NK-92 treated with Interleukin-12 subunit alpha and Interleukin-12 subunit beta, amount 100 ng/mL, for 24 hours (cell line): ENCODE results near the gene PSMB10.
"Not testable (repeated sequence)": the region's sequence is repeated elsewhere in the genome, so short reads cannot be mapped to it uniquely, and the experiment has no call there.

Source experiments
- DNase-seq: peaks from one replicate; lab custom pipeline; 2025; lab: John Stamatoyannopoulos, UW

Gene PSMB10

DNA sequence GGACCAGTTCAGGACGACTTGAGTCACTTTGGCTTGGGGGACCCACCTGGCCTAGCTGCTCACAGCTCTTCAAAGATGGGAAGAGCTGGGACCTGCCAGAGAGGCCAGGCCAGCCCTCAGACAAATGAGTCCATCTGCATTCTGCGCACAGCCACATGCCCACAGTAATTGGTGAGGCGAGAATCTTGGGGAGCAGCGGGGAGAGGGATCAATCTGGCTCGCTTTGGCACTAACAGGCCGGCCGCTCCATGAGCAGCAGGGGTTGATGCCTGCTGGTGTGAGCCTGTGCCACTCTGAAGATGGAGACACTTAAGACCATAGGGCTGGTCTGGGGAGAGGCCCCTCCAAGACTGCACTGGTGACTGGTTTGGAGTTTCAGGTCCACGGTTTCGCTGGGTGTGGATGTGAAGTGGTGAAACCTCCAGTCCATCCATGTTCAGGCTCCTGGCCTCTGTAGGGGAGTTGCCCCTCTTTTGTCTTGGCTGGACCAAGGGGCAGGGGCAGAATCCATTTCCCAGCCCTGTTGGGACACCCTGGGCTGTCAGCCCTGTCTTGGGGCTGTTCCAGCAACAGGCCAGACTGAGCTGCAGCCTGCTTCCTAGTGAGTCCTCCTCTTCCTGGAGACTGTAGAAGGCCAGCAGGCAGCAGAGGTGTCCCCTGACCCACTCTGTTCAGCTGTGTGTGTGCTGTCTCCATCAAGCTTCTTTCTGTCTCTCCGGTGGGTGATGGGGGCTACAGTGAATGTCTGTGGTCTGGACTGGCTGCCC, 12.3 kb downstream of the PSMB10 start:
- no peak for DNase-seq

DNA sequence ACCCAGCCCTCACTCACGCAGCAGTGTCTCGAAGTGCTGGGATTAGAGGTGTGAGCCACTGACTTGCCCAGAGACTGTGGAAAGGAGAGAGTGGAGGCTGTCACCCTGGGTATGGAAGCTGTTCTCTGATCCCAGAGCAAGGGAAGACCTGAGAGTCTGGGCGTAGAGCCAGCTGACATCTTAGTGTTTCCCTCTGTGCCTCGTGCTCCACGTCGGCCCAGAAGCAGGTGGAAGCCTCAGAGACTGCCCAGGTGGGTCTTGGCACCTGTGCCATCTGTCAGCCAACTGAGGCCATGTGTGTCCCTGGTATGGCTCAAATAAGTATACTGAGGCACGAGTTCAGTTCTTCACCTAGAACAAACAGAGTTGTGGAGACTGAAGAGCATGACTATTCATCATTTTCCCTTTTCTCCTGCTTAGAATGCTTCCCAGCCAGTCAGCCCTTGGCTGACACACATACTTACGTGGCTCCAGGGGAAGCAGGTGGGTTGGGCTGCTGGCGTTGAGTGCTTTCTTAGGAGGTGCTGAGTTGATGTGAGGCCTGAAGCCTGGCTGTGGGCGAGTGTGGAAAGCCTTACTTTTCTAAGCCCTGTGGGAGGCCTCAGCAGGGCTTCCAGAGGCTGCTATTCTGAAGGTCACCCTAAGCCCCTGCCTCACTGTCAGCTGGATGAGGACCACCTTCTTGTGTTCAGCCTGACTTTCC, 13.1 kb downstream of the PSMB10 start:
- DNase-seq, result no peak

DNA sequence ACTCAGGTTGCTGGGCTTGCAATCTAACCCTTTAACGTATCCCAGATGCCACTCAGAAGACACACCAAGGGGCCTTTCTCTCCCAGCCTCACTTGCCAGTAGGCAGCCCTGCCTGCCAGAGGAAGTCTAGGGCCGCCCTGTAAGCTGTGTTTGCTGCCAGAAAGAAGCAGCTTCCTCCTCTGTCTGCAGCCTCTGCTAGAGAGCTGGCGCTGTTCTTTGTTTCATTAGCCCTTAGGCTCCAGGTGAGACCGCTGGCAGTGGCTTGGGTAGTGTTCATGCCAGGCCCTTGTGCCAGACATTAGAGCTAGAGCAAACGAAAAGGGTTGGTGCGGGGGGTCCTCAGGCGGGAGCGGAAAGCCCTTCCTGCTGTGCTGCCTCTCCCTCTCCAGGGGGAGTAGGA, 13.9 kb downstream of the PSMB10 start:
- DNase-seq, result no peak

DNA sequence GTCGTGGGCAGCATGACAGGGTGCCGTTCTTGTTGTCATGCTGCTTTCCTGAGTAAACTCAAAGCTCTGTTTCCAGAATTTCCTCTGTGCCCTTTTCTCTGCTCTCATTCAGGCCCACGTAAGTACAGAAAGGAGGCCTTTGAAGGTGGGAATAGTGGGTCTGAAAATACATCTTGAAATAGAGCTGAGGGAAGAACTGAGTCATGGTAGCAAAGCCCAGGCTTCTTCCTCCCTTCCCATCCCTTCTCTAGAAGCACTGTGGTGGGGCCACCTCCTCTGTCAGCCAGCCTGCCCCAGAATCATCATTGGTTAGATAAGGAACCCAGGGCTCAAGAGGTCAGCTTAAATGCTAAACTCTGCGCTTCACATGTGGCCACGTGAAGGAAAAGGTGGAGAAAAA, 14.4 kb downstream of the PSMB10 start:
- DNase-seq, result no peak

DNA sequence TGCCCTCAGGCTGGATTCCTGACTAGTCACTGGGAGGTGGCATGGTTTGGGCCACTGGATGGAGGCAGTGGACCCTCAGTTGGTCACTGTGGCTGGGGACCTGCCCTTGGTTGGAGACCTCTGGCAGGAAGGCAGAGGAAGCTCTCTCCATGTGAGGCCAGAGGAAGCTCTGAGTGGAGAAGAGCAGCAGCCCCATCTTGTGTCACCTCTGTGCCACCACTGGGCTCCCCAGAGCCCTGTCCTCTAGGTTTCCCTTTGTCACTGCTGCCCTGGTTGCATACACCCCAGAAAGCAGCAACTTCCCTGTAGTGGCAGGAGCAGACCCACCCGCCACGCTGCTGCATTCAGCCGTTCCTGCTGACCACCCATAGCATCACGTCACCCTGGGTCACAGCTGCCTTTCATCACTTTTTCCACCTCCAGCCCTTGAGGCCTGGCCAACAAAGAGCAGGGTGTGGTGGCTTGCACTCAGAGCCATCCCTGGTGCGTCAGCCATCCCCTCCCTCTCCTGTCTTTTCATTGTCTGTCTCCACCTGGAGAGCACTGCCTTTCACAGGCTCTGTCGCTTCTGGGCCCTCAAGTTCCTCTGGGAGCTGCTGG, 16.9 kb downstream of the PSMB10 start:
- DNase-seq, result no peak

DNA sequence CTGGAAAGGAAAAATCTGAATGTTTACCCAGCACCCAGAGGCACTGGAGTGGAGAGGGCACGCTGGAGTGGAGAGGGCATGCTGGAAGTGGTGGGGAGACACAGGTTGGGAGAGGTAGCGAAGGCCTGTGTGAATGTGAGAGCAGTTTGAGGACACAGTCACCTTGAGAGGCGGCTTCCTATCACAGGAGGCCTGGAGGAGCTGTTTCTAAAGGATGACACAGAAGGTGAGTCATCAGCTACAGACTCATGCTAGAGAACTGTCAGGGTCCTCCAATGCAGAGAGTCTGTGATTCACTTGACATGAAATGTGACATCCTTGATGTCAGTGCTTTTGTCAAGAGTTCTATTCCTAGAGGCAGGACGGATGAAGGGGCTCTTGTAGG, 18.8 kb downstream of the PSMB10 start:
- DNase-seq, result peak; percentile 34

DNA sequence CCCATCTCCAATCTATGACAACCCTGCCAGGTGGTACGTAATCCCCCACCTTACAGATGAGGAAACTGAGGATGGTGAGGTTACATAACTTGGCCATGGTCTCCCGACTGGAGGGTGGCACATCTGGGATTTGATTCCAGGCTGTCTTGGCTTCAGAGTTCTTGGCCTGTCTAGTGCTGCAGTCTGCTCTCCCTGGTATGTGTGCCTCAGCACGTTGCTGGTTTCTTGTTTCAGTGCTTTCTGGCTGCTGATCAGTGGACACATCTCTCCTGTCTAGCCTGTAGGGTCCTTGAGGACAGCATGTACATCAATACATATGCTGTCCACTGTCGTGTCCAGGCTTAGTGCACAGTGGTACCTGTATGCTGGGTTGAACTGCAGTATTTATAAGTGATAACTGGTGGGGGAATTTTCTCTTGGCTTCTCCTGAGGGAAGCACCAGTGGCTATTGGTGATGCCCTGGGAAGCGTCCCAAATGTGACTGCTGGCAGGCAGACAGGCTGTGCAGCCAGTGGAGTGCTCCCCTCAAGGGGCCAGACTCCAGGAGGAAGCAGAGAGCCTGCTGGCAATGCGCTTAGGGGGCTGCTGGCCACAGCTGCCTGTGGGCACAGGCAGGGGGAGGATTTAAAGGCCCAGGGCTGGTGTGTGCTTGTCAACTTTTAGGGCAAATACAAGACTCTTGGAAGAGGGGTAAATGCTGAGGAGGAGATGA, 19.4 kb downstream of the PSMB10 start:
- no peak for DNase-seq

DNA sequence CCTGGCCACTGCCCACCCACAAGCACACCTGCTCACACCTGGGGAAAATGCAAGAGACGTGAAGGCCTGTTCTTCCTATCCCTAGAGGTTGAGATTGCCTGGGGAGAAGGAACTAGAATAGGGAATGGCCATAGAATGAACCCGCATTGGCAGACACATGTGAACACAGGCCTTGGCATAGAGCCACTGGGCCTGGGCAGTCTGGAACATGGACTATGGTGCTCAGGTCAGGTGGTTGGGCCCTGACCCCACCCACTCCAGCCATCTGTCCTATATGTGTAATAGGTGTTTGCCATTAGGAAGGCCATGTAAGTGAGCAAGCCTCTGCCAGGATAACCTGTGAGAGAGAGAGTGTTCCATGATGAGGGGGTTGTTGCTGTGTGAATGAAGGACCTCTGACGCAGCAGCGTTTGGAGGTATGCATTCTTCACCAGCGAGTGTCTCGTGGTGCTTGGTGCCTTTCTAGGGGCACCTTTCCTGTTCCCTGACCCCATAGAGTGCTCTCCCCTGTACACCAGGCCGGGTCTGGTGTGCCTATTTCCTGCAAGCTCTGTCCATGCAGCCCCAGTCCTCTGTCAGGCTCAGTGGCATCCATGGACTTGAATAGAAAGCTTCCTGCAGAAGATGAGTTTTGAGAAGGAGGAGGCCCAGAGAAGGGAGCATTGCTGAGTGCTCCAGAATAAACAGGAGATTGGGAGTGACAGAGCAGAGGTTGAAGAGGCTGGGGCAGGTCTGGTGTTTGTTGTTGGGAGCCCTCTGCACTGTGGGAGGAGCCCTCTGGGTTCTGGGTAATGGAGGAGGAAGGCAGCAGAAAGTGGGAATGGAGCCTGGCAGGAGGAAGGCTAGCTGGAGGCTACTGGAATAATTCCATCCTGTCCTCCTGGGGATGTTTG, 20.6 kb downstream of the PSMB10 start:
- DNase-seq, result no peak

DNA sequence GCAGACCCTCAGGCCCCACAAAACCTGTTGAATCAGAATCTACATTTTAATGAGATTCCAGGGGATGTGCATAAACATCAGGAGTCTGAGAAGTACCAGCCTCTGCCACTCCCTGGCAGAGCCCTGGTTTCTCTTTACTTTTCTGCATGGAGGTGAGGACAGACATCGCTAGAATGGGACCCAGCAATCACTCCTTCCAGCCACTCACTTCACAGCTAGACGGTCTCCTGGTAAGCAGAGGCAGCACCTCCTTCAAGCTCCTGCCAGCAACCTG, 21.2 kb downstream of the PSMB10 start:
- not testable (repeated sequence) for DNase-seq

DNA sequence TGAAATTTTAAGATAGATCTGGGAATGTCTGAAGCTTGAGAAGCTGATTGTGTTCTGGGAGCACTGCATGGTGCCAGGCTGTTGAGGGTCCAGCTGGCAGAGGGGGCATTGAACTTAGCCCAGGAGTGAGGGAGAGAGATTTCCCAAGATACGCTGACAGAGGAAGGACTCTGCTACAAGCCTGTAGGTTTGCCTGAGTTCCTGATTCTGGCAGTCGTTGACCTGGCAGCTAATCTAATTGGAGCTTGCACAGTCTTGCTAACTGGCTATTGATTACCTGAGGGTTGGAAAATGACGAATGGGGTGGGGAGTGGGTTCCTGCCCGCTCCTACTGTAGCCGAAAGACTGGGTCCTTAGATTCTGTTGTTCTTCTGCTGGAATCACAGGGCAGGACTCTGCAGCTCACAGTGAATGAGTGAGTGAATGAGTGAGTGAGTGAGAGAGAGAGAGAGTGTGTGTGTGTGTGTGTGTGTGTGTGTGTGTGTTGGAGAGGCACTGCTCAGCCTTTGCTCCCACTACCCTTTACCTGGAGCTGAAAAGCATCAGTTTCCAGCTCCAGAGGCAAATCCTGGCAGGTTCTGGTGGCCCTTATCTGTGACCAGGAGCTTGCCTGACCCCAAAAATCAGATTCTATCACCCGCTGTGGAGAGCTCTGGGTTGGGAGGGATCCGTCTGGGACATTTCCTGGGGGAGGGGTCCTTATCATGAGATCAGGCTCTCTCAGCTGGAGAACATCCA, 21.7 kb downstream of the PSMB10 start:
- DNase-seq, result no peak

DNA sequence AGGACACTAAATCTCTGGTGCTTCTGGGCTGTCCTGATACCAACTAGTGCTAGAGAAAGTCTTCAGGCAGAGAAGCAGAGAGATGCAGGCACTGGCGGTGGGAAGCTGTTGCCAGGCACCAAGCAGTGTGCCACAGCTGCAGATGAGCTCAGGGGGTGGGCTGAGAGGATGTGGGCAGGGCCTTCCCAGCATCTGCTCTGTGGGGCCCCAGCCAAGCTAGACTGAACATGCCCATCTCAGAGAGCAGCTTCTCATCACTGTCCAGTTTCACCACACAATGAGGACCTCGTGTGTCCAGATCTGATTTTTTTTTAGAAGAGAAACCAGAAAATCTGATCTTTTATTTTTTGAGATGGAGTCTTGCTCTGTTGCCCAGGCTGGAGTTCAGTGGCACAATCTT, 26.5 kb downstream of the PSMB10 start:
- no peak for DNase-seq

DNA sequence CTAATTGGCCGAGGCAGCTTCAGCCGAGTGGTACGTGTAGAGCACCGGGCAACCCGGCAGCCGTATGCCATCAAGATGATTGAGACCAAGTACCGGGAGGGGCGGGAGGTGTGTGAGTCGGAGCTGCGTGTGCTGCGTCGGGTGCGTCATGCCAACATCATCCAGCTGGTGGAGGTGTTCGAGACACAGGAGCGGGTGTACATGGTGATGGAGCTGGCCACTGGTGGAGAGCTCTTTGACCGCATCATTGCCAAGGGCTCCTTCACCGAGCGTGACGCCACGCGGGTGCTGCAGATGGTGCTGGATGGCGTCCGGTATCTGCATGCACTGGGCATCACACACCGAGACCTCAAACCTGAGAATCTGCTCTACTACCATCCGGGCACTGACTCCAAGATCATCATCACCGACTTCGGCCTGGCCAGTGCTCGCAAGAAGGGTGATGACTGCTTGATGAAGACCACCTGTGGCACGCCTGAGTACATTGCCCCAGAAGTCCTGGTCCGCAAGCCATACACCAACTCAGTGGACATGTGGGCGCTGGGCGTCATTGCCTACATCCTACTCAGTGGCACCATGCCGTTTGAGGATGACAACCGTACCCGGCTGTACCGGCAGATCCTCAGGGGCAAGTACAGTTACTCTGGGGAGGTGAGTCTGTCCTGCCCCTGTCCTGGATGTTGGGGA, 27.5 kb downstream of the PSMB10 start:
- DNase-seq, result no peak

DNA sequence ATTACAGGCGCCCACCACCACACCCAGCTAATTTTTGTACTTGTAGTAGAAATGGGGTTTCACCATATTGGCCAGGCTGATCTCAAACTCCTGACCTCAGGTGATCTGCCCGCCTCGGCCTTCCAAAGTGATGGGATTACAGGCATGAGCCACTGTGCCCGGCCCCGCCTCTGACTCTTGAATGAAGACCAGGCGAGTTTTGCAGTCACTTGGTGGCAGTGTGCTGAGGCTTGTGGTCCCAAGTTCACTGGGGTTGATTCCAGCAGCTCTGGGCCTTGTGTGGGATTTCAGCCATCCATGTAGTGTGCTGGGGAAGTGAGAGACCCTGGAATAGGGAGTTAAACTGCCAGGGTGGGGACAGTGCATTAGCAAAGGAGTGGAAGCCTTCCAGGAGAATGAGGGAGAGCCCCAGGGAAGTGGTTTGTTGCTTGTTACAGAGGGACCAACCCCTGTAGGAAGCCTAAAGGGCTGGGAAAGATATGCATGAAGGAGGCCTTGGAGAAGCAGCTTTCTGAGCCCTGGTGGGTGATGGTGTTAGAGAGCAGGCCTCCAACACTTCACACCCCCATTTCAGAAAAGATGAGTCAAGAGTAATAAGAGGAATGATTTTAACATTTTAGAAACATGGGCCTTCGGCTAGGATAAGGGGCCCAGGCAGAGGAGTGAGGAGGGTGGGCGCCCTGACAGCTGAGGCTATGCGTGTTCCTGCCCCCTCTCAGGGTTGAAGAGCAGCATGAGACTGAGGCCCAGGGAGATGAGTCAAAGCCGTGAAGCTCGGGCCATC, 29.1 kb downstream of the PSMB10 start:
- DNase-seq, result no peak

DNA sequence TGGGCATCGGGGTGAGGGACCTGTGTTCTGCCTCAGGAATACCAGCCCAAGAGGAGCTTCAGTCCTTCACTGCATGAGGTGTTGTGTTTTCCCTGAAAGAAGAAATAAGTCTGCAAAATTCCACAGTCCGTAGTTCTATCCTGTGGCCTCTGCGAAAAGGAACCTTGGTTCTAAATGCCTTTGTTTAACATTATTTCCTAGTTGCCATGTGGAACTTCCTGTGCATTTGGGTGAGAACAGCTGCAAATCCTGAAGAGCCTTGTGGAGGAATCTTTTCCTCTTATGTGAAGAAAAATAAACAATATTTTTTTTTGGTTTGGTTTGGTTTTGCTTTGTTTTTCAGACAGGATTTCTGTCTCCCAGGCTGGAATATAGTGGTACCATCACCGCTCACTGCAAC, 33.8 kb downstream of the PSMB10 start:
- no peak for DNase-seq

DNA sequence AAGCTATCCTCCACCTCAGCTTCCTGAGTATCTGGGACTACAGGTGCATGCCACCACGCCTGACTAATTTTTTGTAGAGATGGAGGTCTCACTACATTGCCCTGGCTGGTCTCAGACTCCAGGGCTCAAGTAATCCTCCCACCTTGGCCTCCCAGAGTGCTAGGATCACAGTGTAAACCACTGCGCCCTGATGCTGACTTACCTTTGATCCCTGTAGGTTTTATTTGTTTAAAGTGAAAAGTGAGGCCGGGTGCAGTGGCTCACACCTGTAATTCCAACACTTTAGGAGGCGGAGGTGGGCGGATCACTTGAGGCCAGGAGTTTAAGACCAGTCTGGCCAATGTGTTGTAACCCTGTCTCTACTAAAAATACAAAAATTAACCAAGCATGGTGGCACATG, 34.9 kb downstream of the PSMB10 start:
- DNase-seq, result no peak

DNA sequence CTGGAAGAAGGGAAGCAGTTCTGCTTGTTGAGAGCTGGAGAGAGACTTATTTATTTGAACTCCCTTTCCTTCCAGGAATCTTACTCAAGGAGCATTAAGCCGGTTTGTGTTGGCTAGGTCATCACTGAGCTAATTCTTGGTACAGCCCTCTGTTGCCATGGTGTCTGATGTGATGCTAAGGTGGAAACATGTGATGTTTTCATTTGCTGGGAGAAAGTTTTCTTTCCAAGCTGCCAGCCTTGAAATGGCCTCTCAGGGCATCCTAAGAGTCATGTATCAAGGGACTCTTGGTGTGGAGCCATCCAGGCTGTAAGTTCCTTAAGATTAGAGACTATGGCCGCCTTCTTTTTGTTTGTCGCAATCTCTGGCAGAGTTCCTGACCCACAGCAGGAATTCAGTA, 39.4 kb downstream of the PSMB10 start:
- DNase-seq, result no peak

DNA sequence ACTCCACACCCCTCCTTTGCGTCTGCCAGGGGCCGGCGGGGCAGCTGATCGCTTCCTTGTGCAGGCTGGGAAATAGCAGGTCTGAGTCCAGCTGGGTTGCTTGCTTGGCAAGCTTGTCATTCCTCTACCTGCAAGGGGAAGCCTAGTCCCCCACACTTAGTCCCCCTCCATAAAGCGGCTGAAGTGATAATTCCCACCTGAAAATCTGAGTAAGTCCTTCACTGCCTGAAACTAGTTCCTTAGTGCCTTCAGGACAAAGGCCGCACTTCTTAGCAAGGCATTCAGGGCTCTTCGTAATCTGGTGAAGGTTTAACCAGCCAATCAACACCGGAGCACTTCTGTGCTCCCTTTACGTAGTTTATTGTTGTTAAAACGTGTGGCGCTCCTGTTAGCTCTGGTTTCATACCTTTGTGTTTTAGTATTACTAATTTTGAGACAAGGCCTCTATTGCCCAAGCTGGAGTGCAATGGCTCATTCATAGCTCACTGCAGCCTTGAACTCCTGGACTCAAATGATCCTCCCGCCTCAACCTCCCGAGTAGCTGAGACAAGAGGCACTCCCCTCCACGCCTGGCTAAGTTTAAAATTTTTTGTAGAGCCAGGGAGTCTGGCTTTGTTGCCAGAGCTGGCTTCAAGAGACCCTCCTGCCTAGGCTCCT, 42.8 kb downstream of the PSMB10 start:
- no peak for DNase-seq

DNA sequence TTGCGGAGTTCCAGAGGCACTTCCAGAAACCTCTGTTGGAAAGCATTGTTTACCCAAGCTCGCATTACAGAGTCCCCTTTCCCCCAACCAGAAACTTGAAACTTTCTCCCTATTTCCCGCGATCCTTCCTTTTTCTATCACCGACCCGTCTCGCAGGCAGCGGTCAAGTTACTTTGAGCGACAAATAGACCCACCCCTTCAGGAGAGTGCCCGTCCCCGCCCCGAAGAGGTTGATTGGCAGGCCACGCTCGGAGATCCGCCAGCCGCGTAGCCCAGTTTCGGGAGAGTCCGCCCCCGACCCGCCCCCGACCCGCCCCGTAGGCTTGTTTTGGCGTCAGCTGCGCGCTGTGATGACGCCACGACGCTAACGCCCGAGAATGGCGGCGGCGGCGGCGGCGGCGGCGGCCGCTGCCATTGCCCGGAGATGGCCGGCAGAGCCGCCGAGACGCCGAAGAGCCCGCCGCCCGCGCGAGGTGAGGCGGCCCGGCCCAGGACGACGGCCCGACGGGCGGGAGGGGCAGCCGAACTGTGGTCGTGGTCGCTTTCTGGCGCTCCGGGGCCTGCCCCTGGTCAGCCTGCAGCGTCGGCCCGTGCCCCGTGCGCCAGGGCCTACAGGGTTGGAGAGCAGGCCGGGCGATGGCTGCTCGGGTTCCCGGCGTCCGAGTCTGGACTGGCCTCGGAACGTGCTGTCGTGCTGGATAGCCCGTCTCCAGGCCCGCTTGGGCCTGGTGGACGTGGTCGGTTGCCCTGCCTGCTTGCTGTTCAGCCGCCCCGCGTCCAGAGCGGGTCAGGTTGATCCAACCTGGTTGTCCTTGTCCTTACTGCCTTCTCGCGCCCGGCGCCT, 43.5 kb downstream of the PSMB10 start, which contains the start of gene PSKH1:
Gene PSKH1 (plus strand): TSS at position 356 of the 844 bp plus-strand sequence. CDS start 15,496 bp downstream, outside the sequence.
- peak; percentile 90 for DNase-seq
